Measurements from ENCODE around the gene SFRP2. TPM values are rescaled to one million over a fixed set of nuclear protein-coding genes. Genes with fewer than 3 reads are reported as not detected.

SFRP2 gene
- total RNA-seq, 2 donors from 2014 or later, result 1.4 to 1.5 TPM

GRCh38 chr4:153784166-153784699 lies 4.7 kb downstream of the SFRP2 start:
- Histone ChIP-seq H3K9me3 (no peaks in the 10 kb centered on the region), H3K4me1 (peaks cover 0 to 11% of the 10 kb centered on the region in 2 donors), H3K27me3 (peaks cover 0 to 4% of the 10 kb centered on the region in 2 donors), H3K36me3 (no peaks in the 10 kb centered on the region), H3K4me3 (no peak overlapping the region), H3K27ac (no peak overlapping the region)
- no peak for TF ChIP-seq CTCF (IDR thresholded peaks at IDR 0.05)
- no peak for DNase-seq (ENCODE audit: low spot score)

GRCh38 chr4:153782581-153782980 lies 6.3 kb downstream of the SFRP2 start:
- no peak for TF ChIP-seq CTCF (IDR thresholded peaks at IDR 0.05)
- Histone ChIP-seq H3K27me3 (no peaks in the 10 kb centered on the region), H3K4me3 (no peak overlapping the region), H3K9me3 (no peaks in the 10 kb centered on the region), H3K27ac (no peak overlapping the region), H3K4me1 (no peaks in the 10 kb centered on the region), H3K36me3 (no peaks in the 10 kb centered on the region)
- no peak for DNase-seq (ENCODE audit: low spot score)

DNA sequence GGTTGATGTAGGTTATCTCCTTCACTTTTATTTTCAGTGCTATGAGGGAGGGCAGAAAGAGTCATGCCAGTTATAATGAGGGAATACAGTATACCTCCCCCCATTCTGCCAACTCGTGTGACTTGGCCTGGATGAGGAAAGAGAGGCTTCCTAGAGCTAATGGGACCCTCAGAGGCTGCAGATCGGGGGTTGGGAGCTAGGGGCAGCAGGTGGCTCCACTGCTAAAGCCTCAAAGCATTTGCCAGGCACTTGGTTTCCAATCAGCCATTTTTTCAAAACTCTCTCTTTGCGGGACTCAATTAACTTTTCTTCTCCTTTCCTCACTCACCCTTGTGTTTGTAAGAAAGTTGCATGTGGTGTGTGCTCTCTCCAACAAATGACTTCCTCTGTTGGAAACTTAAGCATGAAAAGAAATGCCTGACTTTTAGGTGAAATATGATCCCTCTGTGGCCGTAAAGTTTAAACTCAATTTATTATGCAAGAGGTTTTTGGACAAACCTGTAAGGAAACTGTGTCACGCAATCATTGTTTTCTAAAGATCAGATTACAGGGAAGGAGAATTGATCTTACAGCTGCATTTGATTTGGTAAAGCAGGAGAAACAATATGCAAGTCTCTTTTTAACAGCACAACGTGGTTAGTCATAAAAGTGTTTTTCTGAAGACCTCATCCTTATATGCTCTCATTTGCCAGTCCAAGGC lies 7.0 kb downstream of the SFRP2 start:
- H3K36me3 ChIP-seq, result no peaks in the 10 kb centered on the region

DNA sequence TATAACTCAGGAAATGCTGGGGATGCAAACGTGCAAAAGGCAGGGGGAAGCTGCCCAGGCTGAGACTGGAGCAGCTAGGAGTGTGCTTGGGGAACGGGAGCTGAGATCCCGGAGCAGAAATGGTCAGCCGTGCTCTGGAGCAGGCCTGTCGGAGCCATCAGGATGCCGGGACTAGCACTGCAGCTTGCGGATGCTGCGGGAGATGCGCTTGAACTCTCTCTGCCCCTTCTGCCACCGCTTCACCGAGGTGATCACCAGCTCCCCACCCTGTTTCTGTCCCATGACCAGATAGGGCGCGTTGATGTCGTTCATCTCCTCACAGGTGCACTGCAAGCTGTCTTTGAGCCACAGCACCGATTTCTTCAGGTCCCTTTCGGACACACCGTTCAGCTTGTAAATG lies 7.6 kb downstream of the SFRP2 start:
- Histone ChIP-seq H3K27ac (no peak overlapping the region), H3K4me3 (no peak overlapping the region), H3K9me3 (no peaks in the 10 kb centered on the region), H3K36me3 (no peaks in the 10 kb centered on the region), H3K4me1 (no peaks in the 10 kb centered on the region), H3K27me3 (no peaks in the 10 kb centered on the region)
- no peak for DNase-seq (ENCODE audit: low spot score)
- no peak for TF ChIP-seq CTCF (IDR thresholded peaks at IDR 0.05)

More for the DNA sequence above, 7.0 kb downstream of the SFRP2 start:
- Histone ChIP-seq H3K27me3 (no peaks in the 10 kb centered on the region), H3K9me3 (no peaks in the 10 kb centered on the region), H3K4me1 (no peaks in the 10 kb centered on the region), H3K27ac (no peak overlapping the region), H3K4me3 (no peak overlapping the region)
- DNase-seq (ENCODE audit: low spot score), result no peak
- no peak for TF ChIP-seq CTCF (IDR thresholded peaks at IDR 0.05)

- DNase-seq (ENCODE audit: low spot score), result no peak
- TF ChIP-seq CTCF (IDR thresholded peaks at IDR 0.05), result no peak
- H3K27me3 ChIP-seq, result no peaks in the 10 kb centered on the region
Measured at GRCh38 chr4:153780876-153781275, 8.0 kb downstream of the SFRP2 start.

DNA sequence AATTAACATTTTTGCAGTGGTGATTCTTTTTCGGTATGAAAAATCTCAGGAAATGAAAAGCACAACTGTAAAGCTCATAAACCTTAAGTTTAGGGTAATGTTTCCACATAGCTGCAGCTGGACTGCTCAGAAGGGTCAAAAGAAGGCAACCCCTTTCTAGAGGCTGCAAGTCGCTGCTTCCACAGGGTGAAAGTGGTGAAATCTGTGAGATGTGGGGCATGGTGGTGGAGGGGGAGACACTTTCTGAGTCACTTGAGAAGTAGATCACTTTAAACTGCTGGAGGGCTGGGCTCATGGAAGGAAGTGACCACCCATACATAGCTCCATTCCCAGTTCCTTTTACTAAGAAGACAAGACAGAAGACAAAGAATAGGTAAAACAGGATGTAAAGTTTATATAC lies 8.7 kb downstream of the SFRP2 start:
- no peaks in the 10 kb centered on the region for H3K4me1 ChIP-seq
- H3K4me3 ChIP-seq, result no peak overlapping the region
- H3K9me3 ChIP-seq, result no peaks in the 10 kb centered on the region
- no peaks in the 10 kb centered on the region for H3K36me3 ChIP-seq
- no peak overlapping the region for H3K27ac ChIP-seq
- DNase-seq (ENCODE audit: low spot score), result no peak
- no peaks in the 10 kb centered on the region for H3K27me3 ChIP-seq
- TF ChIP-seq CTCF (IDR thresholded peaks at IDR 0.05), result no peak

More at GRCh38 chr4:153780876-153781275, 8.0 kb downstream of the SFRP2 start:
- no peak overlapping the region for H3K27ac ChIP-seq
- H3K36me3 ChIP-seq, result no peaks in the 10 kb centered on the region
- no peaks in the 10 kb centered on the region for H3K4me1 ChIP-seq
- H3K9me3 ChIP-seq, result no peaks in the 10 kb centered on the region
- H3K4me3 ChIP-seq, result no peak overlapping the region
